Liver (tissue), 3 donors: ENCODE measurements around the gene ANKLE1.

Experiments used
- EGR1 ChIP-seq, 2 donors: IDR thresholded peaks; 2 replicates each; pipeline ENCODE4 v1.6.1; 2016 to 2018; ENCODE audit warnings: antibody characterized with exemption in 2 of 2, low read depth in 2 of 2
- RAD21 ChIP-seq, 2 donors: IDR thresholded peaks; 2 replicates each; pipeline ENCODE4 v1.6.1; 2016; ENCODE audit warnings: antibody characterized with exemption in 2 of 2, mild to moderate bottlenecking in 2 of 2
- TAF1 ChIP-seq: conservative IDR thresholded peaks from 2 replicates; pipeline ENCODE4 v1.6.1; 2016; ENCODE audit warnings: antibody characterized with exemption, mild to moderate bottlenecking
- YY1 ChIP-seq: IDR thresholded peaks from 2 replicates; pipeline ENCODE4 v1.6.1; 2016; ENCODE audit warnings: antibody characterized with exemption, mild to moderate bottlenecking
- TF ChIP-seq, protein P1 (sequence below): fragments of 150-350 bp; IDR thresholded peaks from 2 replicates; pipeline ENCODE4 v1.5.1; 2017; ENCODE audit warnings: improper control_type of control experiment, low read depth, low read length; ENCODE audit not compliant: missing input control
- TF ChIP-seq, protein P2 (sequence below): IDR thresholded peaks from 2 replicates; pipeline ENCODE4 v1.6.1; 2016; ENCODE audit warnings: antibody characterized with exemption
- donor health status: healthy.
- donor health status: healthy.

DNA sequence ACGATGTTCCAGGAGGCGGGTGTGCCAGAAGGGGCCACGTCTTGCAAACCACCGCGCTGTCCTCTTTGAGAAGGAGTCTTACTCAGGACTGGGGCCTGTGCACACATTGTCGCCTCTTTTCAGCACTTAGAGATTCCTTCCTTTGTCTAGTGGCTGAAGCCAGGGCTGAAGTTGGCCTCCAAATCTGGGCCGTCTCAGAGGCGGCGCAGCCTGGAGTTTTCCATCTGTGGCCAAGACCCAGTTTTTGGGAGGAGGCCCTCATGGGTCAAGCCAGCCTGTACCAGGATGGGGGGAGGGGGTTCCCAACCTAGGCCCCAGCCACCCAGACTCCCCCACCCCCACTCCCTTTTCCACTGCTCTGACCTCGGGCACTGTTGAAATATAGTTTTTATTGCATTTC, 41.2 kb downstream of the ANKLE1 start:
- no peak for TF ChIP-seq EGR1 (IDR thresholded peaks at IDR 0.05; ENCODE audit: low read depth in 2 of 2)
- TF ChIP-seq, protein P1, sequence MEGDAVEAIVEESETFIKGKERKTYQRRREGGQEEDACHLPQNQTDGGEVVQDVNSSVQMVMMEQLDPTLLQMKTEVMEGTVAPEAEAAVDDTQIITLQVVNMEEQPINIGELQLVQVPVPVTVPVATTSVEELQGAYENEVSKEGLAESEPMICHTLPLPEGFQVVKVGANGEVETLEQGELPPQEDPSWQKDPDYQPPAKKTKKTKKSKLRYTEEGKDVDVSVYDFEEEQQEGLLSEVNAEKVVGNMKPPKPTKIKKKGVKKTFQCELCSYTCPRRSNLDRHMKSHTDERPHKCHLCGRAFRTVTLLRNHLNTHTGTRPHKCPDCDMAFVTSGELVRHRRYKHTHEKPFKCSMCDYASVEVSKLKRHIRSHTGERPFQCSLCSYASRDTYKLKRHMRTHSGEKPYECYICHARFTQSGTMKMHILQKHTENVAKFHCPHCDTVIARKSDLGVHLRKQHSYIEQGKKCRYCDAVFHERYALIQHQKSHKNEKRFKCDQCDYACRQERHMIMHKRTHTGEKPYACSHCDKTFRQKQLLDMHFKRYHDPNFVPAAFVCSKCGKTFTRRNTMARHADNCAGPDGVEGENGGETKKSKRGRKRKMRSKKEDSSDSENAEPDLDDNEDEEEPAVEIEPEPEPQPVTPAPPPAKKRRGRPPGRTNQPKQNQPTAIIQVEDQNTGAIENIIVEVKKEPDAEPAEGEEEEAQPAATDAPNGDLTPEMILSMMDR = no peak
- TF ChIP-seq, protein P2, sequence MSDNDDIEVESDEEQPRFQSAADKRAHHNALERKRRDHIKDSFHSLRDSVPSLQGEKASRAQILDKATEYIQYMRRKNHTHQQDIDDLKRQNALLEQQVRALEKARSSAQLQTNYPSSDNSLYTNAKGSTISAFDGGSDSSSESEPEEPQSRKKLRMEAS = no peak
- no peak for TF ChIP-seq TAF1
- no peak for TF ChIP-seq YY1
- no peak for TF ChIP-seq RAD21 (IDR thresholded peaks at IDR 0.05)
